ENCODE measurements around the gene ACO1. TPM values are rescaled to one million over a fixed set of nuclear protein-coding genes. Genes with fewer than 3 reads are reported as not detected.

ACO1 gene
- total RNA-seq, 1 donor from 2014 or later = 32.5 TPM

GRCh38 chr9:32441678-32442077 is 57.2 kb downstream of the ACO1 start:
- Mint-ChIP-seq H3K27me3 (no peaks in the 10 kb centered on the region), H3K27ac (no peak overlapping the region), H3K4me1 (ENCODE audit: unreplicated experiment) (no peaks in the 10 kb centered on the region), H3K36me3 (peaks cover 12% of the 10 kb centered on the region), H3K9me3 (no peaks in the 10 kb centered on the region), H3K4me3 (no peak overlapping the region)
- no peak for TF ChIP-seq CTCF (conservative IDR thresholded peaks at IDR 0.05)
- no peak for DNase-seq (ENCODE audit: extremely low spot score, unreplicated experiment)

GRCh38 chr9:32442433-32442832 is 58.0 kb downstream of the ACO1 start:
- Mint-ChIP-seq H3K9me3 (no peaks in the 10 kb centered on the region), H3K4me1 (ENCODE audit: unreplicated experiment) (no peaks in the 10 kb centered on the region), H3K36me3 (peaks cover 12% of the 10 kb centered on the region), H3K27ac (no peak overlapping the region), H3K27me3 (no peaks in the 10 kb centered on the region), H3K4me3 (no peak overlapping the region)
- TF ChIP-seq CTCF (conservative IDR thresholded peaks at IDR 0.05) = no peak
- DNase-seq (ENCODE audit: extremely low spot score, unreplicated experiment) = no peak

DNA sequence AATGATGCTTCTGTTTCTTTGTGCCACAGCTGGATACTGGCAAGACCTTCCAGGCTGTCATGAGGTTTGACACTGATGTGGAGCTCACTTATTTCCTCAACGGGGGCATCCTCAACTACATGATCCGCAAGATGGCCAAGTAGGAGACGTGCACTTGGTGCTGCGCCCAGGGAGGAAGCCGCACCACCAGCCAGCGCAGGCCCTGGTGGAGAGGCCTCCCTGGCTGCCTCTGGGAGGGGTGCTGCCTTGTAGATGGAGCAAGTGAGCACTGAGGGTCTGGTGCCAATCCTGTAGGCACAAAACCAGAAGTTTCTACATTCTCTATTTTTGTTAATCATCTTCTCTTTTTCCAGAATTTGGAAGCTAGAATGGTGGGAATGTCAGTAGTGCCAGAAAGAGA is 65.5 kb downstream of the ACO1 start:
- no peaks in the 10 kb centered on the region for H3K9me3 Mint-ChIP-seq
- peaks cover 19% of the 10 kb centered on the region for H3K36me3 Mint-ChIP-seq
- H3K4me3 Mint-ChIP-seq = no peak overlapping the region
- H3K27ac Mint-ChIP-seq = no peak overlapping the region
- no peak for TF ChIP-seq CTCF (conservative IDR thresholded peaks at IDR 0.05)
- no peaks in the 10 kb centered on the region for H3K27me3 Mint-ChIP-seq
- no peak for DNase-seq (ENCODE audit: extremely low spot score, unreplicated experiment)
- H3K4me1 Mint-ChIP-seq (ENCODE audit: unreplicated experiment) = no peaks in the 10 kb centered on the region

- H3K4me1 Mint-ChIP-seq (ENCODE audit: unreplicated experiment) = no peaks in the 10 kb centered on the region
- no peaks in the 10 kb centered on the region for H3K9me3 Mint-ChIP-seq
- no peak overlapping the region for H3K27ac Mint-ChIP-seq
- DNase-seq (ENCODE audit: extremely low spot score, unreplicated experiment) = no peak
- peaks cover 28% of the 10 kb centered on the region for H3K36me3 Mint-ChIP-seq
- no peak overlapping the region for H3K4me3 Mint-ChIP-seq
- H3K27me3 Mint-ChIP-seq = no peaks in the 10 kb centered on the region
- no peak for TF ChIP-seq CTCF (conservative IDR thresholded peaks at IDR 0.05)
Measured at GRCh38 chr9:32454280-32454679, 69.8 kb downstream of the ACO1 start.

GRCh38 chr9:32455738-32456137 is 71.3 kb downstream of the ACO1 start:
- Mint-ChIP-seq H3K9me3 (no peaks in the 10 kb centered on the region), H3K4me3 (no peak overlapping the region), H3K27me3 (no peaks in the 10 kb centered on the region), H3K4me1 (ENCODE audit: unreplicated experiment) (no peaks in the 10 kb centered on the region), H3K27ac (no peak overlapping the region), H3K36me3 (peaks cover 26% of the 10 kb centered on the region)
- TF ChIP-seq CTCF (conservative IDR thresholded peaks at IDR 0.05) = no peak
- no peak for DNase-seq (ENCODE audit: extremely low spot score, unreplicated experiment)

GRCh38 chr9:32456564-32456963 is 72.1 kb downstream of the ACO1 start:
- Mint-ChIP-seq H3K36me3 (peaks cover 19% of the 10 kb centered on the region), H3K9me3 (no peaks in the 10 kb centered on the region), H3K4me3 (no peak overlapping the region), H3K27me3 (no peaks in the 10 kb centered on the region), H3K4me1 (ENCODE audit: unreplicated experiment) (no peaks in the 10 kb centered on the region), H3K27ac (no peak overlapping the region)
- no peak for TF ChIP-seq CTCF (conservative IDR thresholded peaks at IDR 0.05)
- DNase-seq (ENCODE audit: extremely low spot score, unreplicated experiment) = no peak
